Calu3 (cell line): ENCODE results near the gene CHAF1A. TPM values are rescaled to one million over a fixed set of nuclear protein-coding genes. Genes with fewer than 3 reads are reported as not detected.

Source experiments
- BruUV-seq: library from RNA; stranded (reverse); fragments of 400-500 nt; replicated peaks from 2 replicates; lab custom pipeline; 2021; lab: Mats Ljungman, UMichigan
- CTCF ChIA-PET: fragments of 300-600 bp; sonication (Branson Sonifier 250); formaldehyde crosslinking; loops from one replicate; lab custom pipeline; 2022; ENCODE audit warnings: antibody characterized with exemption; lab: Charles Lee
- DNase-seq: peaks from one replicate; pipeline ENCODE4 v3.0.0; 2022
- H3K27ac Mint-ChIP-seq: one replicate; pipeline ENCODE4 v1.8.0; 2022; ENCODE audit warnings: mixed read lengths; ENCODE audit not compliant: unreplicated experiment
- H3K27me3 Mint-ChIP-seq: one replicate; pipeline ENCODE4 v1.8.0; 2022; ENCODE audit warnings: mixed read lengths; ENCODE audit not compliant: unreplicated experiment
- H3K36me3 Mint-ChIP-seq: one replicate; pipeline ENCODE4 v1.8.0; 2022; ENCODE audit warnings: mild to moderate bottlenecking, moderate library complexity, mixed read lengths; ENCODE audit not compliant: insufficient read depth, unreplicated experiment
- H3K4me1 Mint-ChIP-seq: one replicate; pipeline ENCODE4 v1.8.0; 2022; ENCODE audit warnings: mild to moderate bottlenecking, low read depth, mixed read lengths; ENCODE audit not compliant: unreplicated experiment
- H3K4me3 Mint-ChIP-seq: one replicate; pipeline ENCODE4 v1.8.0; 2022; ENCODE audit warnings: mild to moderate bottlenecking, low read depth, moderate library complexity, mixed read lengths; ENCODE audit not compliant: unreplicated experiment
- H3K9me3 Mint-ChIP-seq: one replicate; pipeline ENCODE4 v1.8.0; 2022; ENCODE audit warnings: low read depth, mixed read lengths; ENCODE audit not compliant: unreplicated experiment
- intact Hi-C: fragments of 100-400 bp; cut with micrococcal nuclease; formaldehyde crosslinking; loops from one replicate; pipeline ENCODE4 v1.10.0; 2022; ENCODE audit not compliant: unreplicated experiment
- total RNA-seq: library from RNA; stranded (reverse); gene quantifications from 2 replicates; pipeline ENCODE4 v1.2.3, GENCODE V29; 2022
- TF ChIP-seq, protein P1 (sequence below): fragments of 200-600 bp; IDR thresholded peaks from one replicate; pipeline ENCODE4 v1.8.0; 2022; ENCODE audit warnings: antibody characterized with exemption; ENCODE audit not compliant: unreplicated experiment

The CHAF1A gene
- total RNA-seq, 1 experiment from 2014 or later = 43.3 TPM

GRCh38 chr19:4454747-4455718 lies 52.6 kb downstream of the CHAF1A start:
- intact Hi-C loops = no loop called here
- TF ChIP-seq, protein P1, sequence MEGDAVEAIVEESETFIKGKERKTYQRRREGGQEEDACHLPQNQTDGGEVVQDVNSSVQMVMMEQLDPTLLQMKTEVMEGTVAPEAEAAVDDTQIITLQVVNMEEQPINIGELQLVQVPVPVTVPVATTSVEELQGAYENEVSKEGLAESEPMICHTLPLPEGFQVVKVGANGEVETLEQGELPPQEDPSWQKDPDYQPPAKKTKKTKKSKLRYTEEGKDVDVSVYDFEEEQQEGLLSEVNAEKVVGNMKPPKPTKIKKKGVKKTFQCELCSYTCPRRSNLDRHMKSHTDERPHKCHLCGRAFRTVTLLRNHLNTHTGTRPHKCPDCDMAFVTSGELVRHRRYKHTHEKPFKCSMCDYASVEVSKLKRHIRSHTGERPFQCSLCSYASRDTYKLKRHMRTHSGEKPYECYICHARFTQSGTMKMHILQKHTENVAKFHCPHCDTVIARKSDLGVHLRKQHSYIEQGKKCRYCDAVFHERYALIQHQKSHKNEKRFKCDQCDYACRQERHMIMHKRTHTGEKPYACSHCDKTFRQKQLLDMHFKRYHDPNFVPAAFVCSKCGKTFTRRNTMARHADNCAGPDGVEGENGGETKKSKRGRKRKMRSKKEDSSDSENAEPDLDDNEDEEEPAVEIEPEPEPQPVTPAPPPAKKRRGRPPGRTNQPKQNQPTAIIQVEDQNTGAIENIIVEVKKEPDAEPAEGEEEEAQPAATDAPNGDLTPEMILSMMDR = no peak
- no peak for DNase-seq
- Mint-ChIP-seq H3K36me3 (peaks cover 29% of the 10 kb centered on the region), H3K4me1 (peaks cover 11% of the 10 kb centered on the region), H3K27me3 (no peaks in the 10 kb centered on the region), H3K4me3 (no peak overlapping the region), H3K9me3 (no peaks in the 10 kb centered on the region), H3K27ac (no peak overlapping the region)
- CTCF ChIA-PET = no interaction called here
- no TSS peak for BruUV-seq

- peak overlapping the region; percentile 67 for H3K27ac Mint-ChIP-seq
- peaks cover 29% of the 10 kb centered on the region for H3K36me3 Mint-ChIP-seq
- H3K4me1 Mint-ChIP-seq = peaks cover 11% of the 10 kb centered on the region
- H3K4me3 Mint-ChIP-seq = peak overlapping the region; percentile 81
- CTCF ChIA-PET = interaction anchor here (0.9 kb wide), 1 partner anchor 10 kb away, joined by 3 read pairs; no protein-coding TSS in a partner anchor
- H3K9me3 Mint-ChIP-seq = no peaks in the 10 kb centered on the region
- TF ChIP-seq, protein P1 = no peak
- no peak for DNase-seq
- intact Hi-C loops = no loop called here
- no TSS peak for BruUV-seq
- H3K27me3 Mint-ChIP-seq = no peaks in the 10 kb centered on the region
Measured at GRCh38 chr19:4455719-4456475, 53.5 kb downstream of the CHAF1A start.

DNA sequence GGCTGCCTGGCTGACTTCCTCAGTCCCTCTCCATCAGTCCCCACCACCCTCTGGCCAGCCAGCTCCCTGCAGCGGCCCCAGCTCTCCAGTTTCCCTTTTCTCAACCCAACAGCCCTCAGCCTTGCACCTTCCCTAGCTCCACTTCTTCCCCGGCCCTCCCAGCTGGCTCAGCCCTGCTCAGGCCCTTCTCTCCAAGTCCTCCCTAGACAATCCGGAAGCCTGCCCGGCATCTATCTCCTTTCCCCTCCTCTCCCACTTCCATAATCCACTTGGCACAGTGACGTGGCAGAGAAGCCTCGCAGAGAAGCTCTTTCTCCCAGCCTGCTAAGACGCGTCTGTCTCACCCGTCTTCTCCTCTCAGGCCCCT lies 54.0 kb downstream of the CHAF1A start:
- peak overlapping the region; percentile 67 for H3K27ac Mint-ChIP-seq
- DNase-seq = no peak
- intact Hi-C loops = no loop called here
- BruUV-seq = no TSS peak
- peak overlapping the region; percentile 81 for H3K4me3 Mint-ChIP-seq
- no peaks in the 10 kb centered on the region for H3K27me3 Mint-ChIP-seq
- peaks cover 11% of the 10 kb centered on the region for H3K4me1 Mint-ChIP-seq
- CTCF ChIA-PET = interaction anchor here (0.9 kb wide), 1 partner anchor 11 kb away, joined by 3 read pairs; no protein-coding TSS in a partner anchor
- peaks cover 29% of the 10 kb centered on the region for H3K36me3 Mint-ChIP-seq
- TF ChIP-seq, protein P1 = no peak
- no peaks in the 10 kb centered on the region for H3K9me3 Mint-ChIP-seq

DNA sequence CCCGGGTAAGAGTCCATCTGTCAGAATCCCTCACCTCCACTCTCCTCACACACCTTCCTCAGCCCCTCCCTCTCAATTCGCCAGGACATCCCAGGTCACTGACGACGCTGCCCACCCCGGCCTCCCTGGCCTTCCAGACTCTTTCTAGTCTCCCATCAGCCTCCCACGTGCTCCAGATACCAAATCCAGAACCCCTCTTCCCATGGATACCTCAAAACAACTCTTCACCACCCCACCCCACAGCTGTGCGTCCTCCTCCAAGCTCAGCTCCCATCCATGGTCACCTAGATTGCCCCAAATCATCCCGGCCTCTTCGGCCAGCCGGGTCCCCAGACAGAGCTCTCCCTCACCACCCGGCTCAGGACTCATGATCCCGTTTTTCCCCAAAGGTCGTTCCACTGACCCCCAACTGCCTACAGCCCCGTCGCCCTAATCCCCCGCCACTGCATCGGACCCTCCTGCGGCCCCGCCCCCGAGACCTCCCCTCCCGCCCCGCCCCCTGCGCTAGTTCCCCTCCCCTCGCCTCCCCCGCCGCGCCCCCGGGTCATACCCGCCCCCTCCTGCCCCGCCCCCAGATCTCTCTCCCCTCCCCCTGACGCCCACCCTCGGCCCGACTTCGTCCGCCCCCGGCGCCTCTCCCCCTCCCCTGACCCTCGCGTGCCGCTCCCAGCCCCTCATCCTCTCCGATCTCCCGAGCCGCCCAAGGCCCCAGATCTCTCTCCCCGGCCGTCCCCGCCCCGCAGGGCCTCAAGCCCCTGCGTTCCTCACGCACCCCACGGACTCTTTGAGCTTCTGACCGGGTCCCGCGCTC lies 54.6 kb downstream of the CHAF1A start:
- Mint-ChIP-seq H3K4me1 (peaks cover 11% of the 10 kb centered on the region), H3K27me3 (no peaks in the 10 kb centered on the region), H3K27ac (peak overlapping the region; percentile 73), H3K36me3 (peaks cover 29% of the 10 kb centered on the region), H3K4me3 (peak overlapping the region; percentile 81), H3K9me3 (no peaks in the 10 kb centered on the region)
- no TSS peak for BruUV-seq
- intact Hi-C loops = no loop called here
- TF ChIP-seq, protein P1 = no peak
- CTCF ChIA-PET = interaction anchor here (0.9 kb wide), 1 partner anchor 11 kb away, joined by 3 read pairs; no protein-coding TSS in a partner anchor
- DNase-seq = peak; percentile 20
